GM08714 (cell line): Measurements from ENCODE around the gene SLC29A1.

Experiments used
- H3K4me3 ChIP-seq: fragments of 200-500 bp; sonication (Bioruptor generic); 2 replicates; pipeline ENCODE4 v1.5.1; 2014; ENCODE audit warnings: mild to moderate bottlenecking, low read length, inconsistent platforms
- ZNF274 ChIP-seq: IDR thresholded peaks from 2 replicates; pipeline ENCODE4 v1.6.1; 2012; ENCODE audit warnings: mild to moderate bottlenecking, low read depth, low read length

The SLC29A1 gene

GRCh38 chr6:44202972-44203750 lies 20.2 kb upstream of the SLC29A1 start:
- no peak for TF ChIP-seq ZNF274
- H3K4me3 ChIP-seq: no peak overlapping the region

GRCh38 chr6:44203955-44204354 lies 19.4 kb upstream of the SLC29A1 start:
- no peak overlapping the region for H3K4me3 ChIP-seq
- no peak for TF ChIP-seq ZNF274

GRCh38 chr6:44207966-44208365 lies 15.4 kb upstream of the SLC29A1 start:
- no peak overlapping the region for H3K4me3 ChIP-seq
- no peak for TF ChIP-seq ZNF274

GRCh38 chr6:44211284-44211683 lies 12.1 kb upstream of the SLC29A1 start:
- no peak for TF ChIP-seq ZNF274
- H3K4me3 ChIP-seq: no peak overlapping the region

GRCh38 chr6:44214307-44214706 lies 9.1 kb upstream of the SLC29A1 start:
- TF ChIP-seq ZNF274: no peak
- H3K4me3 ChIP-seq: no peak overlapping the region

- no peak for TF ChIP-seq ZNF274
These were observed 6.6 kb upstream of the SLC29A1 start, which contains the start of gene MYMX for GRCh38 chr6:44216677-44217331. Gene MYMX (plus strand): TSS chr6:44216926. CDS start chr6:44217472, 546 bp downstream.

GRCh38 chr6:44217332-44218143 lies 5.9 kb upstream of the SLC29A1 start:
- TF ChIP-seq ZNF274: no peak
- no peak overlapping the region for H3K4me3 ChIP-seq

More at GRCh38 chr6:44216677-44217331, 6.6 kb upstream of the SLC29A1 start, which contains the start of gene MYMX:
- H3K4me3 ChIP-seq: no peak within 1 kb of the TSS

GRCh38 chr6:44219053-44219814 lies 4.2 kb upstream of the SLC29A1 start:
- TF ChIP-seq ZNF274: no peak
- peak overlapping the region; percentile 57; the same call in 1 of the 2 replicates for H3K4me3 ChIP-seq

- peak overlapping the region; percentile 52; the same call in 1 of the 2 replicates for H3K4me3 ChIP-seq
These were observed 3.3 kb upstream of the SLC29A1 start for GRCh38 chr6:44219815-44220784.

GRCh38 chr6:44220913-44221290 lies 2.5 kb upstream of the SLC29A1 start:
- TF ChIP-seq ZNF274: no peak
- H3K4me3 ChIP-seq: no peak overlapping the region

More at GRCh38 chr6:44219815-44220784, 3.3 kb upstream of the SLC29A1 start:
- TF ChIP-seq ZNF274: no peak

GRCh38 chr6:44221291-44221960 lies 2.0 kb upstream of the SLC29A1 start:
- TF ChIP-seq ZNF274: no peak
- H3K4me3 ChIP-seq: no peak overlapping the region

- H3K4me3 ChIP-seq: no peak overlapping the region
- TF ChIP-seq ZNF274: no peak
These were observed 1.4 kb upstream of the SLC29A1 start for GRCh38 chr6:44221961-44222335.
